GM18861 (cell line): ENCODE measurements around the gene RBM6.
"Not testable (repeated sequence)": the region's sequence is repeated elsewhere in the genome, so short reads cannot be mapped to it uniquely, and the experiment has no call there.

Experiments used
- ATAC-seq: cut with Tn5 transposase; IDR thresholded peaks from one replicate; pipeline ENCODE4 v1.9.1; 2021; ENCODE audit not compliant: unreplicated experiment

Gene RBM6

DNA sequence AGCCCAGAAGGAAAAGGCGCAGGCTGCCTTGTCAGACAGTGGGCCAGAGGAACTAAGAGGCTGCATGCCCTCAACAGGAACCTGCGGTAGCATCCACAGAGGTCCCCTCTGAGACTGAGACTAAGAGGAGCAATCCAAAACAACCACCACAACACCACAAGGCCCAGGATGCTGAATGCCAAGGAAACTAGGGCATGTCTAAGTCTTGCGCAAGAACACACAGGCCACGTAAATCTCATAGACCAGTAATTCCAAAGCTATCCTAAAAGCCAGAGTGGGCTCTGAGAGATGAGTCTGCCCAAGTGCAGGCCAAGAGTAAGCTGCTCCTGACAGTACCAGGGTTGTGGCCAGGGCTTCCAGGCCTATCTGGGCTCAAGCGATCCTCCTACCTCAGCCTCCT, 23.3 kb upstream of the RBM6 start:
- ATAC-seq: no peak

DNA sequence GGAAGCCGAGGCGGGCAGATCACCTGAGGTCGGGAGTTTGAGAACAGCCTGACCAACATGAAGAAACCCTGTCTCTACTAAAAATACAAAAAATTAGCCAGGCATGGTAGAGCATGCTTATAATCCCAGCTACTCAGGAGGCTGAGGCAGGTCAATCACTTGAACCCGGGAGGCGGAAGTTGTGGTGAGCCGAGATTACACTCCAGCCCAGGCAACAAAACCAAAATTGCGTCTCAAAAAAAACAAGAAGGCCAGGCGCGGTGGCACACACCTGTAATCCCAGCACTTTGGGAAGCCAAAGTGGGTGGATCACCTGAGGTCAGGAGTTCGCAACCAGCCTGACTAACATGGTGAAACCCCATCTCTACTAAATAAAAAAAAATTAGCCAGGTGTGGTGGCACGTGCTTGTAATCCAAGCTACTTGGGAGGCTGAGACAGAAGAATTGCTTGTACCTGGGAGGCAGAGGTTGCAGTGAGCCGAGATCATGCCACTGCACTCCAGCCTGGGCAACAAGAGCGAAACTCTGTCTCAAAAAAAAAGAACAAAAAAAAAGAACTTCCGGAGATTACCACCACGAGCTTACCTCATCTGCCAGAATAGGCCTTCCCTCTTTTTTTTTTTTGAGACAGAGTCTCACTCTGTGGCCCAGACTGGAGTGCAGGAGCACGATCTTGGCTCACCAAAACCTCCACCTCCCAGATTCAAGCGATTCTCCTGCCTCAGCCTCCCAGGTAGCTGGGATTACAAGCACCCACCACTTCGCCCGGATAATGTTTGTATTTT, 22.0 kb upstream of the RBM6 start:
- ATAC-seq: not testable (repeated sequence)

DNA sequence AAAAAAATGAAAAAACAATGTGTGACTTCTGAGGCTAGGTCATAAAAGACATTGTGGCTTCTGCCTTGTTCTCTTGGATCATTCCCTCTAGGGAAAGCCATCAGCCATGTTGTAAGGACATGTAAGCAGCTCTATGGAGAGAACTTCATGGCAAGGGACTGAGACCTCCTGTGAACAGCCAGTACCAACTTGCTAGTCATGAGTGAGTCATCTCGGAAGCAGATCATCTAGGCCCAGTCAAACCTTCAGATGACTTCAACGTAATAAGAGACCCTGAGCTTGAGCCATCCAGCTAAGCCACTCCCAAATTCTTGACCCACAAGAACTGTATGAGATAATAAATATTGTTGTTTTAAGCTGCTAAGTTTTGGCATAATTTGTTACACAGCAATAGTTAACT, 15.3 kb upstream of the RBM6 start:
- no peak for ATAC-seq

DNA sequence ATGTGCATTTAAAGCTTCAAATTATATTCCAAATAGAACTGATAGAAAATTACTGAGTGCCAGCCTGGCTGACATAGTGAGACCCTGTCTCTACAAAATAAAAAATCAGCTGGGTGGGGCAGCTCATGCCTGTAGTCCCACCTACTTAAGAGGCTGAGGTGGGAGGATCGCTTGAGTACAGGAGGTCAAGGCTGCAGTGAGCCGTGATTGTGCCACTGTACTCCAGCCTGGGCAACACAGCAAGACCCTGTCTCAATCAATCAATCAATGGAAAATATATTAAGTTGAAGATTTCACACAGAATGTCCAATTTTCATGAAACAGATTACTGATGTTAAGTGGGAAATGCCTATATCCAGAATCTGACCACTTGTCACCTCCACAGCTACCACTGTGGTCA, 14.5 kb upstream of the RBM6 start:
- ATAC-seq: no peak

DNA sequence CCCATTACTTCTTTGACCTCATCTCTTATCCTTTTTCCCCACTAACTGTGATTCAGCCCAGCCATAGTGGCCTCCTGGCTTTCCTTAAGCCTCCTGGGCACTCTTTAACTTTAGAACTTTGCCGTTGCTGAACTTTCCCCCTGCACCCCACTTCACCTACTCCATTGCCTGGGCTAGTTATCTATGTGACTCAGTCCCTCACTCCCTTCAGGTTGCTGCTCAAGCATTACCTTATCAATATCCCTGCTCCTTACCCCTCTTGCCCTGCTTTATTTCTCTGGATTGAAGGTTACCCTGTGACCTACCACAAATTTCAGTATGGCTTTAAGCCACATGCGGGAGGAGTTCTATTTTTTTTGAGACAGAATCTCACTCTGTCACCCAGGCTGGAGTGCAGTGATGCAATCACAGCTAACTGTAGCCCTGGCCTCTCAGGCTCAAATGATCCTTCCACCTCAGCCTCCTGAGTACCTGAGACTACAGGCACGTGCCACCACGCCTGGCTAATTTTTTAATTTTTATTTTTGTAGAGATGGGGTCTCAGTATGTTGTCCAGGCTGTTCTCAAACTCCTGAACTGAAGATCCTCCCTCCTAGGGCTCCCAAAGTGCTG, 13.7 kb upstream of the RBM6 start:
- ATAC-seq: no peak

DNA sequence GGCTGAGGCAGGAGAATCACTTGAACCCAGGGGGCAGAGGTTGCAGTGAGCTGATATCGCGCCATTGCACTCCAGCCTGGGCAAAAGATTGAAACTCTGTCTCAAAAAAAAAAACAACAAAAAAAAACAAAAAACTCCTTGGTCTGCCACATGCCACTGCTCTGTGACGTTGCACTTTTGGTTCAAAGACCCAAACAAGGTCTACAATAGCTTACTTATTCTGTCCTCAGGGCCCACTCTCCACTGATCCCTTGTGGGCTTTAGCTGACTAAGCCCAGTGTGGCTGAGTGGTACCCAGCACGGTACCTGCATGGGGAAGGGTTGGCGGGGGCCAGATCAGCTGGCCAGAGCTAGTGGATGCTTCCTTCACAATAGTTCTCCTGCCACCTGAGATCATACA, 12.2 kb upstream of the RBM6 start:
- ATAC-seq: no peak

DNA sequence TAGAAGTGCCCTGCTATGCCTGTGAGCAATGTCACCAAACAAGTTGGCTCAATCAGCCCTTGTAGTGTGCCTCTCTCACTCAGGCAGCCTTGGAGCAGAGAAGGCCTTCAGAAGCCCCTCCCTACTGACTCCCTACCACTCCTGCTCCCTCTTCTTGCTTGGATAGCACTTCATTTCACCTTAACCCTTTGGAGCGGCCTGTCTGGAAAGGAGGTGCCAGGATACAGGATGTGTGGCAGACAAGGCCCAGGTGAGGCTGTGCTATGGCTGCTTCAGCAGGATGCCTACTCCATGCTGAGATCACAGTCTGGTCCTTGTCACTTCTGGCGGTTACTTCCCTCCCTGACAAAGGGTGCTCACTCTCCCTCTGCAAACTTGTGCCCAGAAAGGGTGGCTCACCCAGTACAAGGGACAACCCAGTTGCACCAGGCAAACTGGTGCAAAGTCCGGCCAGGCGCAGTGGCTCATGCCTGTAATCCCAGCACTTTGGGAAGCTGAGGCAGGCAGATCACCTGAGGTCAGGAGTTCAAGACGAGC, 11.4 kb upstream of the RBM6 start:
- ATAC-seq: no peak

DNA sequence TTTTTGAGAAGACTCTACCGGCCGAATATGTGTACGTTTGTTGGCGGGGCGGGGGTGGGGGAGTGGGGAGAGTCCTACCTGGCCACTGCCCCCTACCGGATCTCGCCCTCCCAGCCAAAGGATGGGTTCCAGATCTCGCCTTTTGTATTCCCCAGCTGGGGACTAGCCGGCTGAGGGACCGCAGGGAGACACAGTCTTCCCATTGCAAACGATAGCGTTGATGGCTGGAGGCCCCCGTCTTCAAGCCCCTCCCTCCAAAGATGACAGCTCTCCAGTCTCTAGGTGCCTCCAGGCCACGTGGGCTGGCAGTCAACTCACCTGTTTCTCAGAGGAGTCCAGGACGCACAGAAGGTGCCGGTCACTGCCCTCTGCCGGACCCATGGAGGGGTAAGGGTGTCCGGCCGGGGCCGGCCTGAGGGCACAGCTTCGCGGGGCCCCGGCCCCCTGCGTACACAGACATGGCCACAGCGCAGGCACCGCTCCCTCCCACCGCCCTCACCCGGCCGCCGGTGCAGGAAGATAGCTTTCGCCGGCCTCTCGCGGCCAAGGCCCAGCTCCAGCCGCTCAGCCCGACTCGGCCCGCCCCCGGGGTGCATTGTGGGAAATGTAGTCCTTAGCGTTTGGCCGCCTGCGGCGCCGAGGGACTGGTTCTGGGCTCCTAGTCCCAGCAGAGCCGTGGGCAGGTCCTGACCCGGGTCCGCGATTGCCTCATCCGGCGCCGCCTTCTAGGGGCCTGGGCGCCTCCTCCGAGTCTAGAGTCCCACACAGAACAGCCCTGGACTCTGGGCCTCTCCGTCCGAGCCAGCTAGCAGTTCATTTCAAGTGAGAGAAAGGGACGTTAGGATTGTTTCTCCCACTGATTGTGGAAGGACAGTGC, 10.4 kb upstream of the RBM6 start, which contains the start of gene MON1A:
TSS of gene MON1A (minus strand) at position 521 of the 877 bp plus-strand sequence. CDS start 16,465 bp downstream, outside the sequence.
- ATAC-seq: peak; percentile 93

DNA sequence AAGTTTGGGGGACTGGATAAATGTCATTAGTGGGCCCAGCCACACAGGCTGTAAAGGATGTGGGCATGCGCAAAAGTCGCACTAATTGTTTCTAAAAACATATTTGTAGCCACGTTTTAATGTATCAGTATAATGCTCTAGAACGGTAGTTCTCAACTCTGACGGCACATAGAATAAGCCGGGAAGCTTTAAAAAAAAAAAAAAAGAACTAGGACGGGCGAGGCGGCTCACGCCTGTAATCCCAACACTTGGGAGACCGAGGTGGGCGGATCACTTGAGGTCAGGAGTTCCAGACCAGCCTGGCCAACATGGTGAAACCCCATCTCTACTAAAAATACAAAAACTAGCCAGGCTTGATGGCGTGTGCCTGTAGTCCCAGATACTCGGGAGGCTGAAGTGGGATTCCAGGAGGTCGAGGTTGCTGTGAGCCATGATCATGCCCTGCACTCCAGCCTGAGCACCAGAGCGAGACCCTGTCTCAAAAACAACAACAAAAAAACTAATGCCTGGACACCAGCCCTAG, 9.7 kb upstream of the RBM6 start:
- ATAC-seq: no peak

DNA sequence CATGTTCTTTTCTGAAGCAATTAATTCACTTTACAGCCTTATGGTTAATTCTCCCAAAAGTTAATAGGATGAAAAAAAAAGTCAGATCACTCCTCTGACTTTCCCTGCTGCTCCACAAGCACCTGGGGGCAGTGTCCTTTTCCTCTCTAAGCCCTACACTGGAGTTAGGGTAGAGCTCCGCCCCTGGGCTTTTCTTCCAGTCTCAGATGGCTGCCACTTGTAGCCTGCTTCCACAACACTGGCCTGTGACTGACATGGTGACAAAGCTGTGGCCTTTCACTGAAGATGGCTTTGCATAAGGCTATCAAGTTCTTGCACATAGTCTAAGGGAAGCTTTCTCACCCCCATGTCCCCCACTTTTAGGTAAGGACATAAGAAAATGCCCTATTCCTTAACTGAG, 9.0 kb upstream of the RBM6 start:
- ATAC-seq: no peak

DNA sequence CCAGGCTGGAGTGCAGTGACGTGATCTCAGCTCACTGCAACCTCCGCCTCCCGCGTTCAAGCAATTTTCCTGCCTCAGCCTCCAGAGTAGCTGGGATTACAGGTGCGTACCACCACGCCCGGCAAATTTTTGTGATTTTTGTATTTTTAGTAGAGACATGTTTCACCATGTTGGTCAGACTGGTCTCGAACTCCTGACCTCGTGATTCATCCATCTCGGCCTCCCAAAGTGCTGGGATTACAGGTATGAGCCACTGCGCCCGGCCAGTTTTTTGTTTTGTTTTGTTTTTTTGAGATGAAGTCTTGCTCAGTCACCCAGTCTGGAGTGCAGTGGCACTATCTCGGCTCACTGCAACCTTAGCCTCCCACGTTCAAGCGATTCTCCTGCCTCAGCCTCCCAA, 7.7 kb upstream of the RBM6 start:
- not testable (repeated sequence) for ATAC-seq

DNA sequence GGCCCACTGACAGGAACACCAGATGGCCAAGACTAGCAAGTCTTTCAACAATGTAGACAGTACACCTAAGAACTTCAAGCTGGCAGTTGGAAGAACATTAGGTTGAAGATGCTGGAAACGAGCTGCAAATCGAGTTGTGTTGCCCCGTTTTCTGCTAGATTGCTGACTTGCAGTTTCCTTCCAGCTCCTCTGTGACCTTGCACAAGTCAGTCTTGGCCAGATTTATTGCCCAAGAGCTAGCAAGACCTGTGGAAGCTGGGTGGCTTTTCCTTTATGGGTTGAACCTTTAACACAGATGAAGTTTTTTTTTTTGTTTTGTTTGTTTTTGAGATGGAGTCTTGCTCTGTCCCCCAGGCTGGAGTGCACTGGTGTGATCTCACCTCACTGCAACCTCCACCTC, 2.9 kb upstream of the RBM6 start:
- no peak for ATAC-seq

DNA sequence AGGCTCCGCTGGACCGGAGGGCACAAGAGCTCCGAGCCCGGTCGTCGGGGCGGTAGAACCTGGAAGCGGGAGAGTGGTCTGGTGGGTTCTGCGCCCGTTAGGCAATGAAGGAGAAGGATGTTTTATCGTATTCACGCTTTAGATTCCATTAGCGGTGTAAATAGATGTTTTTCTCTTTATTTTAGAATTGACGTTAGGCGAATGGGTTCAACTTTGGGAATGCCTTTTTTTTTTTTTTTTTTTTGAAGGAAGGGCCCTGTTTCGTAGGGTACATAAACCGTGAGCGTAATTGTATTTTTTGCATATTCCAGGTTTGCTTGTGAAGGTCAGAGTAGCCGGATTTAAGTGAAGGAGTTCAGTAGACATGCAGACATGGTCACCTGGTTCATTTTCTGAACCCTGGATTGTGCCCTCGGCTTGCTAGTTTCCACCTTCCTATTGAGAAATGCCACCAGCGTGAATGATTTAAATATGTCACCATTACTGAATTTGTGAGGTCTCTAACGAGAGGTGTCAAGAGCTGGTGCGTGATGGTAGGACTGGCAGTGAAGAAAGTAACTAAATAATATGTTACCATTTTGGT, 808 bp downstream of the RBM6 start:
- peak; percentile 3 for ATAC-seq

DNA sequence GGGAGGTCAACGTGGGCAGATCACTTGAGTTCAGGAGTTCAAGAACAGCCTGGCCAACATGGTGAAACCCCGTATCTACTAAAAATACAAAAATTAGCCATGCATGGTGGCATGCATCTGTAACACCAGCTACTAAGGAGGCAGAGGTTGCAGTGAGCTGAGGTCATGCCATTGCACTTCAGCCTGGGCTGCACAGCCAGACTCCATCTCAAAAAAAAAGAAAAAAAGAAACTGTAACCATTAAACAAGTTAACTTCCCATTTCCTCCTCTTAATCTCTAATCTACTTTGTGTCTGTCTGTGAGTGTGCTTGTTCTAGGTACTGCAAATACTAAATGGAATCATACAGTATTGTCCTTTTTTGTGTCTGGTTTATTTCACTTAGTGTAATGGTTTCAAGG, 2.7 kb downstream of the RBM6 start:
- no peak for ATAC-seq

DNA sequence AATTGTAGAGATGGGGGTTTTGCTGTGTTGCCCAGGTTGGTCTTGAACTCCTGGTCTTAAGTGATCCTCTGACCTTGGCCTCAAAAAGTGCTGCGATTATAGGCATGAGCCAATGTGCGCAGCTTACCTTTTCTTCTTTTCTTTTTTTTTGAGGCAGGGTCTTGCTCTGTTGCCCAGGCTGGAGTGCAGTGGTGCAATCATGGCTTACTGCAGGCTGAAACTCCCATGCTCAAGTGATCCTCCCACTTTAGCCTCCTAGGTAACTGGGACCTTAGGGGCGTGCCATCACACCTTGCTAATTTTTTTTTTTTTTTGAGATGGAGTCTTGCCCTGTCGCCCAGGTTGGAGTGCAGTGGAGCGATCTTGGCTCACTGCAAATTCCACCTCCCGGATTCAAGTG, 13.0 kb downstream of the RBM6 start:
- no peak for ATAC-seq

DNA sequence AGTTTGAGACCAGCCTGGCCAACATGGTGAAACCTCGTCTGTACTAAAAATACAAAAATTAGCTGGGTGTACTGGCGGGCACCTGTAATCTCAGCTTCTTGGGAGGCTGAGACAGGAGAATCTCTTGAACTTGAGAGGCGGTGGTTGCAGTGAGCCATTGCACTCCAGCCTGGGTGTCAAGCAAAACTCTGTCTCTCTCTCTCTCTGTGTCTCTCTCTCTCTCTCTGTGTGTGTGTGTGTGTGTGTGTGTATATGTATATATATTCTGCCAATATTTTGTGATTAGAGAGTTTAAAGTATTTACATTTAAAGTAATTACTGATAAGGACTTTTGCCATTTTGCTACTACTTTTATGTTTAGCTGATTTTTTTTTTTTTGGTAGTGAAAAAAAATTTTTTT, 15.7 kb downstream of the RBM6 start:
- ATAC-seq: no peak

DNA sequence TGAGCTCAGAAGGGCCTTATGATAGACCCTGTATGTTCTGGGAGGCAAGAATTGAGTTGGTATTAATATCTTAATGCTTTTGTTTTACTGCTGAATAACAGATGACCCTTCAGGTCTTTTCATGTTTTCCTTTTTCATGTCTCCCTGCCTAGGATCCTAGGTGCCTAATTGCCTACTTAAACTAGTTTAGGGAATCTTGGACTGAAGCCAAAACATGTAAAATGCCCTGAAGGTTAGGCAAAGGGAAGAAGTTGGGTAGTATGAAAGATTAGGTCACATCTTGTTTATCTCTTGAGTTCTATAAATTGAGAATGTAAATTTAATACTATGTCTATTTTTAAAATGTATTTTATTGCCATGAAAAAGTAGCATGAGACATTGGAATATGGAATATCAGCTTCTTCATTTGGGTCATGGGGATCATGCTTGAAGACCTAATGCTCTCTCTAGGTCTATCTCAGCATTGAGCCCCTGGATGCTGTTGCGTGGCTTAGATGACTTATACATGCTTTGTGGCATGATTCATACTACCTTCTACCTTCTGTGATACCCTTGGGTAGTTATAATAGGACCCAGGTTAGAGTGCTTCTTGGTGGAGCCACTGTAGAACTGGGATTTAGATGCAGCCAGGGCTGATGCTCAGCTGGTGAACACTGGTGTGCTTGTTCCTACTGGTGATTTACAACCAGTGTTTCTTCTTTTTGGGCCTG, 26.4 kb downstream of the RBM6 start:
- no peak for ATAC-seq

DNA sequence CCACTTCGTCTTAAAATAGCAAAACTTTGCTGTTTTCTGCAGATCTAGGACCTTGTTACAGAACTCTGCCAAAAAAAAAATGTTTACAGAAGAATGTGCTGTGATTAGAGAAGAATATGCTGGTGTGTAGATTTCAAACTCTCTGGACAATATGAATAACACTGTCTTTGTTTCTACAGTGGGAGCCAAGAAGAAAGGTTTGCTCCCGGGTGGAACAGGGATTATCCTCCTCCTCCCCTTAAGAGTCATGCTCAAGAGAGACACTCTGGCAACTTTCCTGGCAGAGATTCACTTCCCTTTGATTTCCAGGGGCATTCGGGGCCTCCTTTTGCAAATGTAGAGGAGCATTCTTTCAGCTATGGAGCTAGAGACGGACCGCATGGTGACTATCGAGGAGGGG, 27.3 kb downstream of the RBM6 start:
- ATAC-seq: no peak

DNA sequence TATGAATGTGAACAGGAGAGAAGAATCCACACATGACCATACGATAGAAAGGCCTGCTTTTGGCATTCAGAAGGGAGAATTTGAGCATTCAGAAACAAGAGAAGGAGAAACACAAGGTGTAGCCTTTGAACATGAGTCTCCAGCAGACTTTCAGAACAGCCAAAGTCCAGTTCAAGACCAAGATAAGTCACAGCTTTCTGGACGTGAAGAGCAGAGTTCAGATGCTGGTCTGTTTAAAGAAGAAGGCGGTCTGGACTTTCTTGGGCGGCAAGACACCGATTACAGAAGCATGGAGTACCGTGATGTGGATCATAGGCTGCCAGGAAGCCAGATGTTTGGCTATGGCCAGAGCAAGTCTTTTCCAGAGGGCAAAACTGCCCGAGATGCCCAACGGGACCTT, 28.4 kb downstream of the RBM6 start:
- no peak for ATAC-seq

DNA sequence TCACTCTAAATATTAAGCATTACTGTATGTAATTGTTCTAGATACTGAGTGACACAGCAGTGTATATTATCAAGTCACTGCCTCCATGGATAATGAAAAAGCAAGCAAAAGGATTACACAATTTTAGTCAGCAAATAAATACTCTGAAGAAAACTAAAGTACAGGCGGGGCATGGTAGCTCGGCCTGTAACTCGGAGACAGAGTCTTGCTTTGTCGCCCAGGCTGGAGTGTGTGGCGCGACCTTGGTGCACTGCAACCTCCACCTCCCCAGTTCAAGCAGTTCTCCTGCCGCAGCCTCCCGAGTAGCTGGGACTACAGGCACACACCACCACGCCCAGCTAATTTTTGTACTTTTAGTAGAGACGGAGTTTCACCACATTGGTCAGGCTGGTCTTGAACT, 32.7 kb downstream of the RBM6 start:
- no peak for ATAC-seq
